ENCODE results near the gene IQGAP3.

DNA sequence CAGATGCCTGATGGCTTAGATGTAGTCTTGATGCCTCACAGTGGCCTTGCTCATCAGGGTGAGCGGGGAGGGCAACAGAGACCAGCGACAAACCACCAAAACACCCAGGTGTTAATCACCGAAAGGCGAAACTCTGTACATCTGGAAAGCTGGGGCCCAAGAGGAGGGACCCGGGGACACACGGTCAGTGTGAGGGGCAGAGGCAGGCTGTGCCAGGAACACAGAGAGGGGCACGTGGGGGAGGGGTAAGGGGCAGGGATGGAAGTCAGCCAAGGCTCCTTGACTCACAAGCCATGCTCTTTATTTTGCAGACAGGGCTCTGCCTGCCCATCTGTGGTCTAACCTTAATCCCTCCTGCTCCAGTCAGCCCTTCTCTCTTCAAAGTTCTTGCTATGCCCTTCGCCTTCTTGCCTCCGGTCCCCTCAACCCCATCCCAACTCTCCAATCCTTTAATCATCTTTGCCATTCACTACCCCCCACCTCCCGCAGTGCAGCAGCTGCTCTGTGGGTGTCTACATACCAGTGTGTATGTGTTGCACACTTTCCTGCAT lies 76.1 kb downstream of the IQGAP3 start:
- TF ChIP-seq CTCF (IDR thresholded peaks at IDR 0.05), result no peak
- TF ChIP-seq POLR2A (IDR thresholded peaks at IDR 0.05), result no peak
